DMS79 treated with DMSO at 0.1 percent for 48 hours (cell line): ENCODE measurements around the gene INTS6.

Source experiments
- DNase-seq: peaks from one replicate; lab custom pipeline; 2025; lab: John Stamatoyannopoulos, UW

The INTS6 gene

DNA sequence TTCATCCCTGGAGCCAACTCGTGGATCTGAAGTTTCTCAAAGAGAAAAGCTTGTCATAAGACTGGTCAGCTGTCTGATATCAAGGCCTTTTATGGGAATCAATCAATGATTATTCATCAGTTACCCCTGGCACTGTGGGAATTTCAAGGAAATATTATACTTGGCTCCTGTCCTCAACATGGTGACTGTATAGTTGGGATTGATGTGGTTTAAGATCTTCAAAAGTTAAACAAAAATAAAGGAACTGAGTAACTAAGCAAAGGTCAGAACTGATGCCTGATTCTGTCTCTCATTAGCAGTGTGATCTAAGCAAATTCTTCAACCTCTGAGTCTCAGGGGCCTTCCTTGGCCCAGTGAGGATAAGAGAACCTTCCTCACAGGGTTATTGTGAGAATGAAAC lies 135.6 kb downstream of the INTS6 start:
- no peak for DNase-seq

DNA sequence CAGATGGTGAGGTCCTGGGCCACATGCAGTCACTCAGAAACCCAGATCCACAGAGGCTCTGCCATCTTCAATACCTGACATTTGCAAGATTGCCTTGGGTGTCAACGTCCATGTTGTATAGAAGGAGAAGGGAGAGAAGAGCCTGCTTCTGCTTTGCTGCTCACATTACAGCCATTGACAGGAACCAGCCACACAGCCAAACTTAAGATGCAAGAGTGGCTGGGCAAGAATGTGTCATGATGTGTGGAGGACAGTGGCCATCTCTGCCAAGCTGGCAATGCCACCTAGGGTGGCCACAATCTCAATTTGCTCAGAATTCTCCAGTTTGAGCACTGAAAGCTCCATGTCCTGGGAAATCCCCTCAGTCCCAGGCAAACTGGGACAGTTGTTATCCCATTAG lies 139.2 kb downstream of the INTS6 start:
- no peak for DNase-seq

DNA sequence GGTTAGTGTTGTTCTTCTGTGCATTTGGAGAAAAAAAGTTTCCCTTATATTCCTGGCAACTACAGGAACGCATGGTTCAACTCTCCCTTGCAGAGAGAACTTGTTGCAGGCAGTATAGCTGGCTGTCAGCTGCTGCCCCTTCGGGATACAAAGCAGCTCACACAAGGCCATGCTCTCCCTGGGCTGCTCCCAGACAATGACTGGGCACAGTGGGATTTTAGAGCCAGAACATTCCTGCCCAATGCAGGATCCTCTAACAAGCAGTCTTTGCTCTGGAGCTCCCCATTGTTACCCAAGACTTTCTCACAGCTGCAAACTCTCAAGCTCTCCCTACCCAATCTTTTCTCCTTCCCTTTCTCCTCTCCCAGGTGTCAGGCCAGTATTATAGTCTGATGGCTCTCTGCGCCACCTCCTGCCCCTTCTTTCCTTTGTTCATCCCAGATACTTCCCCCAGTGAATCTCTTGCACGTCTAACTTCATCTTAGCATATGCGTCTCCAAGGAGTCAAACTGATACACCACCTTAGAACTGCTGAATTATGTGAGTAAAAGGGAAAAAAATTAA lies 140.8 kb downstream of the INTS6 start:
- DNase-seq: no peak
